Transverse colon (tissue), 4 donors: ENCODE measurements around the gene TDRD9. TPM values are rescaled to one million over a fixed set of nuclear protein-coding genes. Genes with fewer than 3 reads are reported as not detected.

Experiments used
- DNase-seq: peaks from one replicate; pipeline ENCODE4 v3.0.0-alpha.2; 2019
- H3K27ac ChIP-seq, 4 donors: fragments of 200-600 bp; sonication (generic); 2 replicates each; pipeline ENCODE4 v1.5.1; 2016 to 2018; ENCODE audit warnings: inconsistent platforms in 4 of 4
- H3K27me3 ChIP-seq: fragments of 200-600 bp; sonication (generic); 2 replicates; pipeline ENCODE4 v1.5.1; 2017; ENCODE audit warnings: inconsistent platforms
- H3K36me3 ChIP-seq, 4 donors: fragments of 200-600 bp; sonication (generic); 2 replicates each; pipeline ENCODE4 v1.5.1; 2017 to 2019; ENCODE audit warnings: inconsistent platforms in 4 of 4
- H3K4me1 ChIP-seq, 4 donors: fragments of 200-600 bp; sonication (generic); 2 replicates each; pipeline ENCODE4 v1.5.1; 2017 to 2020; ENCODE audit warnings: inconsistent platforms in 4 of 4
- H3K4me3 ChIP-seq, 4 donors: fragments of 200-600 bp; sonication (generic); 1 replicate in 1 of 4; 2 replicates in 3 of 4; pipeline versions ENCODE4 v1.5.1 to v1.6.1; 2017 to 2019; ENCODE audit warnings: inconsistent platforms in 4 of 4
- H3K9me3 ChIP-seq, 2 donors: fragments of 200-600 bp; sonication (generic); 2 replicates each; pipeline ENCODE4 v1.5.1; 2017 to 2019; ENCODE audit warnings: inconsistent platforms in 2 of 2
- CTCF ChIP-seq, 5 experiments: fragments of 200-600 bp in 3 of 5; fragments of 450-650 bp in 2 of 5; sonication (generic) in 3 of 5; IDR thresholded peaks; 1 replicate in 2 of 5; 2 replicates in 3 of 5; pipeline ENCODE4 v1.5.1; 2016 to 2017; ENCODE audit warnings: antibody characterized with exemption in 5 of 5, inconsistent platforms in 3 of 5, mild to moderate bottlenecking in 2 of 5, moderate library complexity in 1 of 5
- EP300 ChIP-seq: sonication (generic); formaldehyde crosslinking; IDR thresholded peaks from one replicate; pipeline ENCODE4 v1.6.1; 2017; ENCODE audit warnings: antibody characterized with exemption, low read depth
- POLR2A ChIP-seq: fragments of 450-650 bp; IDR thresholded peaks from one replicate; pipeline ENCODE4 v1.6.1; 2016; ENCODE audit warnings: antibody characterized with exemption, mild to moderate bottlenecking, moderate library complexity
- POLR2AphosphoS5 ChIP-seq, 3 donors: sonication (generic); formaldehyde crosslinking; IDR thresholded peaks; one replicate each; pipeline ENCODE4 v1.6.1; 2016; ENCODE audit warnings: antibody characterized with exemption in 3 of 3
- WGBS, 2 donors: methylation state at CpG; one replicate each; pipeline ENCODE4 v1.1.5; 2018; ENCODE audit warnings: low coverage in 1 of 2; 5-methylcytosine and 5-hydroxymethylcytosine counted together
- in situ Hi-C, 4 donors: fragments of 200-750 bp; cut with MboI; loops; one replicate each; pipeline versions ENCODE4 v1.15.0 to v1.15.1; 2017; ENCODE audit warnings: low sequenced_read_pairs in 3 of 4, low pct_ligation_motif_present in 1 of 4, low pct_unique_long_range_greater_than_20kb in 1 of 4
- intact Hi-C: fragments of 100-400 bp; cut with DNase I; formaldehyde crosslinking; loops from one replicate; pipeline ENCODE4 v1.15.1; 2023; ENCODE audit warnings: low total_unique reads
- total RNA-seq, 4 donors: library from RNA; depleted of rRNA; stranded (reverse); fragments of >200 nt; gene quantifications; one replicate each; pipeline ENCODE4 v1.1.0, GENCODE V29; 2016

The TDRD9 gene
- total RNA-seq, 4 donors from 2014 or later, result 0.55 to 0.79 TPM; not detected in 2

- in situ Hi-C loops, result no loop called here
Observed at GRCh38 chr14:103892247-103892646, 36.0 kb upstream of the TDRD9 start.

GRCh38 chr14:103894034-103894722, 34.1 kb upstream of the TDRD9 start:
- in situ Hi-C loops (no loop called here), intact Hi-C loops (no loop called here)
- Histone ChIP-seq H3K27me3 (no peaks in the 10 kb centered on the region), H3K4me1 (peaks cover 22 to 73% (median 52%) of the 10 kb centered on the region in 4 donors), H3K9me3 (no peaks in the 10 kb centered on the region), H3K36me3 (no peaks in the 10 kb centered on the region), H3K27ac (peak overlapping the region; percentile 42 to 67 (median 60)), H3K4me3 (no peak overlapping the region)
- WGBS, 2 donors, result 53% methylated on average over 23 of the region's 26 CpGs; no CpG with 5 or more reads in 1 of the 2 donors
- no peak for TF ChIP-seq POLR2AphosphoS5 (IDR thresholded peaks at IDR 0.05)
- TF ChIP-seq POLR2A, result no peak
- no peak for TF ChIP-seq EP300
- TF ChIP-seq CTCF (IDR thresholded peaks at IDR 0.05), result no peak
- DNase-seq, result no peak

More at GRCh38 chr14:103892247-103892646, 36.0 kb upstream of the TDRD9 start:
- Histone ChIP-seq H3K36me3 (no peaks in the 10 kb centered on the region), H3K27me3 (no peaks in the 10 kb centered on the region), H3K4me1 (peaks cover 17 to 69% (median 49%) of the 10 kb centered on the region in 4 donors), H3K4me3 (no peak overlapping the region), H3K9me3 (no peaks in the 10 kb centered on the region), H3K27ac (no peak overlapping the region)
- intact Hi-C loops, result no loop called here
- 61 to 84% methylated on average over 3 to 8 of the region's 8 CpGs for WGBS, 2 donors
- no peak for TF ChIP-seq POLR2AphosphoS5 (IDR thresholded peaks at IDR 0.05)
- TF ChIP-seq EP300, result no peak
- no peak for TF ChIP-seq POLR2A
- no peak for TF ChIP-seq CTCF (IDR thresholded peaks at IDR 0.05)
- no peak for DNase-seq

- Histone ChIP-seq H3K4me1 (peaks cover 22 to 72% (median 50%) of the 10 kb centered on the region in 4 donors), H3K9me3 (no peaks in the 10 kb centered on the region), H3K27ac (peak overlapping the region; percentile 42 to 67 (median 60)), H3K27me3 (no peaks in the 10 kb centered on the region), H3K36me3 (no peaks in the 10 kb centered on the region), H3K4me3 (no peak overlapping the region)
- TF ChIP-seq POLR2A, result no peak
- TF ChIP-seq EP300, result no peak
- TF ChIP-seq POLR2AphosphoS5 (IDR thresholded peaks at IDR 0.05), result no peak
- no peak for TF ChIP-seq CTCF (IDR thresholded peaks at IDR 0.05)
- DNase-seq, result no peak
- in situ Hi-C loops, result no loop called here
- intact Hi-C loops, result no loop called here
- WGBS, 2 donors, result 39% methylated on average over 7 of the region's 7 CpGs; no CpG with 5 or more reads in 1 of the 2 donors
Observed at GRCh38 chr14:103894723-103895059, 33.6 kb upstream of the TDRD9 start.

- Histone ChIP-seq H3K36me3 (no peaks in the 10 kb centered on the region), H3K4me1 (peaks cover 22 to 59% (median 45%) of the 10 kb centered on the region in 4 donors), H3K27me3 (no peaks in the 10 kb centered on the region), H3K9me3 (no peaks in the 10 kb centered on the region), H3K27ac (peak overlapping the region; percentile 73 to 83 (median 80)), H3K4me3 (no peak overlapping the region)
- no peak for TF ChIP-seq EP300
- no peak for TF ChIP-seq POLR2A
- TF ChIP-seq CTCF (IDR thresholded peaks at IDR 0.05), result no peak
- TF ChIP-seq POLR2AphosphoS5 (IDR thresholded peaks at IDR 0.05), result no peak
- DNase-seq, result no peak
- in situ Hi-C loops (no loop called here), intact Hi-C loops (no loop called here)
- WGBS, 2 donors, result 40 to 58% methylated on average over 1 to 6 of the region's 6 CpGs
Observed at GRCh38 chr14:103896578-103896977, 31.7 kb upstream of the TDRD9 start.
